Measurements from ENCODE around the gene BCL2L11. TPM values are rescaled to one million over a fixed set of nuclear protein-coding genes. Genes with fewer than 3 reads are reported as not detected.

Gene BCL2L11
- total RNA-seq, 1 donor from 2014 or later = 32.5 TPM

DNA sequence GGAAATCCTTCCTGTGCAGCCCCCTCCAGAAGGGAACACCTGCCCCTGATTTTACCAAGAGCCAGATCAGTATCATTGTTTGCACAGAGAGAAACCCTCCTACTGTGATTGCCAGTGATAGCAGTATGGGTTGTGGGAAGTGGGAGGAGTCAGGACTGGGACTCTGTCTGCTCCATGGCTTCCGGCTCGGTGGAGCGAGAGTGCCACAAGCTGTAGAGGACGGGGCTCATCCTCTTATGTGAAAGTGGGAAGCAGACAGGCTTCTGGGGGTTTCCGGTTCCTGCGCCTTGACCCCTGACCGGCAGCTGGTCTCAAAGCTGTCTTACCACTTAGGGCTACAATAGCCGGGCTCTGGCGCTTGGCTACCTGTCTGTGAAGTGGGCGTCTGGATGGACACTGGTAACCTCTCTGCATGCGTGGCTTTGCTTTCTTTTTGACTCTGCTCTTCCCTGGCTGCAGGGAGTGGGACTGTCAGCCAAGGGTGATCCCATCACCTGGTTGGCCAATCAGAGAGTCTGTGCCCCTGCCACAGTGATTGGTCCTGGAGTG, 79.7 kb downstream of the BCL2L11 start:
- no peak overlapping the region for H3K4me3 Mint-ChIP-seq (ENCODE audit: unreplicated experiment)

DNA sequence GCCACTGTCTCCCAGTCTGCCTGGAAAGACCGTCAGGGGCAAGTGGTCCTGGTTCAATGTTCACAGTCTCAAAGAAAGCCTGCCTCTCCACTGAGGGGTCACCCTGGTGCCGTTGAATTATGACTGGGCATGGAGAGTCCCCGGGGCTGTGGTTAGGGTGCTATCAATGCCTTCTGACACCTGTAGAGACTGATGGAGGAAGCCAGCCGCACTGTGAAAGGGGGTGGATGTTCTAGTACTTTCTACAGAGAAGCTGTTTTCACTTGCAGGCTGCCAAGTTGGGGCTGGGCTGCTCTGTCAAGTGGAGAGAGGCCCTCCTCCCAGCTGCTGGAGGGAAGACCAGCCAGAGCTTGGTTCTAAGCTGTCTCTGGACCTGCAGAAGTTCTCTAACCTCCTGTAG, 80.5 kb downstream of the BCL2L11 start:
- Mint-ChIP-seq H3K36me3 (ENCODE audit: low read depth, unreplicated experiment) (no peaks in the 10 kb centered on the region), H3K4me3 (ENCODE audit: unreplicated experiment) (no peak overlapping the region), H3K4me1 (ENCODE audit: unreplicated experiment) (peaks cover 23% of the 10 kb centered on the region), H3K27me3 (ENCODE audit: unreplicated experiment) (no peaks in the 10 kb centered on the region), H3K9me3 (ENCODE audit: unreplicated experiment) (no peaks in the 10 kb centered on the region), H3K27ac (ENCODE audit: unreplicated experiment) (no peak overlapping the region)
- TF ChIP-seq, protein P1, sequence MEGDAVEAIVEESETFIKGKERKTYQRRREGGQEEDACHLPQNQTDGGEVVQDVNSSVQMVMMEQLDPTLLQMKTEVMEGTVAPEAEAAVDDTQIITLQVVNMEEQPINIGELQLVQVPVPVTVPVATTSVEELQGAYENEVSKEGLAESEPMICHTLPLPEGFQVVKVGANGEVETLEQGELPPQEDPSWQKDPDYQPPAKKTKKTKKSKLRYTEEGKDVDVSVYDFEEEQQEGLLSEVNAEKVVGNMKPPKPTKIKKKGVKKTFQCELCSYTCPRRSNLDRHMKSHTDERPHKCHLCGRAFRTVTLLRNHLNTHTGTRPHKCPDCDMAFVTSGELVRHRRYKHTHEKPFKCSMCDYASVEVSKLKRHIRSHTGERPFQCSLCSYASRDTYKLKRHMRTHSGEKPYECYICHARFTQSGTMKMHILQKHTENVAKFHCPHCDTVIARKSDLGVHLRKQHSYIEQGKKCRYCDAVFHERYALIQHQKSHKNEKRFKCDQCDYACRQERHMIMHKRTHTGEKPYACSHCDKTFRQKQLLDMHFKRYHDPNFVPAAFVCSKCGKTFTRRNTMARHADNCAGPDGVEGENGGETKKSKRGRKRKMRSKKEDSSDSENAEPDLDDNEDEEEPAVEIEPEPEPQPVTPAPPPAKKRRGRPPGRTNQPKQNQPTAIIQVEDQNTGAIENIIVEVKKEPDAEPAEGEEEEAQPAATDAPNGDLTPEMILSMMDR (IDR thresholded peaks at IDR 0.05; ENCODE audit: unreplicated experiment) = no peak
- no peak for DNase-seq (ENCODE audit: low spot score)

More for the DNA sequence above, 79.7 kb downstream of the BCL2L11 start:
- Mint-ChIP-seq H3K27ac (ENCODE audit: unreplicated experiment) (peak overlapping the region; percentile 44), H3K27me3 (ENCODE audit: unreplicated experiment) (no peaks in the 10 kb centered on the region), H3K36me3 (ENCODE audit: low read depth, unreplicated experiment) (no peaks in the 10 kb centered on the region), H3K4me1 (ENCODE audit: unreplicated experiment) (peaks cover 25% of the 10 kb centered on the region), H3K9me3 (ENCODE audit: unreplicated experiment) (no peaks in the 10 kb centered on the region)
- TF ChIP-seq, protein P1 (IDR thresholded peaks at IDR 0.05; ENCODE audit: unreplicated experiment) = no peak
- DNase-seq (ENCODE audit: low spot score) = no peak

DNA sequence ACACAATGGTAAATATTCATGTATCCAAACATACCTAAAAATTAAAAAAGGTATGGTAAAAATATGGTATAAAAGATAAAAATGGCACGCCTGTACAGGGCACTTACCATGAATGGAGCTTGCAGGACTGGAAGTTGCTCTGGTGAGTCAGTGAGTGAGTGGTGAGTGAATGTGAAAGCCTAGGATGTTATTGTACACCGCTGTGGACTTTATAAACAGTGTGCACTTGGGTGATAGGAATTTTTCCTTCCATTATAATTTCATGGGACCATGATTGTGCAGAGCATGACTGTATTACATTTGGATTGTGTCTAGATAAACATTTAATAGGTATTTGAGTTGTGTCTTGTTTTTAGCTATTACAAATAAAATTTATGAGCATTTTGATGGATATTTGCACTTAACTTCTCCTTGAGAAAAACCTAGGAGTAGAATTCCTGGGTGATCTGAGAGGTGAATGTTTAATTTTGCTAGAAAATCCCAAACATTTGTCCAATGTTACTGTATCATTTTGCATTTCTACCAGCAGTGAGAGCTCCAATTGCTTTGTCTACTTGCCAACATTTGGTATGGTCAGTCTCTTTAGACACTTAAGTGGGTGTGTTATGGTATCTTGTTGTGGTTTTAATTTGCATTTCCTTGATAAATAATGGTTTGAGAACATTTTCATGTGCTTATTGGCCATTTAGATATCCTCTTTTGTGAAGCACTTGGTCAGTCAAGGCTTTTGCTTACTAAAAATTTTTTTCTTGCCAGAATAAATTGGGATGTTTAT, 81.7 kb downstream of the BCL2L11 start:
- H3K9me3 Mint-ChIP-seq (ENCODE audit: unreplicated experiment) = no peaks in the 10 kb centered on the region
- DNase-seq (ENCODE audit: low spot score) = no peak
- TF ChIP-seq, protein P1 (IDR thresholded peaks at IDR 0.05; ENCODE audit: unreplicated experiment) = no peak
- H3K27me3 Mint-ChIP-seq (ENCODE audit: unreplicated experiment) = no peaks in the 10 kb centered on the region
- H3K4me1 Mint-ChIP-seq (ENCODE audit: unreplicated experiment) = peaks cover 20% of the 10 kb centered on the region
- no peaks in the 10 kb centered on the region for H3K36me3 Mint-ChIP-seq (ENCODE audit: low read depth, unreplicated experiment)
- H3K4me3 Mint-ChIP-seq (ENCODE audit: unreplicated experiment) = no peak overlapping the region
- no peak overlapping the region for H3K27ac Mint-ChIP-seq (ENCODE audit: unreplicated experiment)

DNA sequence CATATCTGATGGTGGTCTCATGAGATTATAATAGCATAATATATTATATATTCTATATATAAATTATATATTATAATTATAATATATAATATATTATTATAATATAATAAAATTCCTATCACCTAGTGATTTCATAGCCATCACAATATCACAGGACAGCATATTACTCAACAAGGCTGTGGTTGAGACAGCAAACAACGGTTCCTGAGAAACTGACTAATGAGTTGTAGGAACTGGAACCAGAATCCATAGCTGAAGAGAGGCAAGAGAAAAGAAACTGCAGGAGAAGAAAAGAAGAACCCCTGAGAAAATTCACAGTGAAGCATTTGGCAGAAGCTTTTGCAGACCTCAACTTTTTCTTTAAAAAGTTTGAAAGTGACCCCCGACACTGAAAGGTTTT, 84.0 kb downstream of the BCL2L11 start:
- Mint-ChIP-seq H3K9me3 (ENCODE audit: unreplicated experiment) (no peaks in the 10 kb centered on the region), H3K4me1 (ENCODE audit: unreplicated experiment) (peaks cover 12% of the 10 kb centered on the region), H3K36me3 (ENCODE audit: low read depth, unreplicated experiment) (no peaks in the 10 kb centered on the region), H3K27me3 (ENCODE audit: unreplicated experiment) (no peaks in the 10 kb centered on the region), H3K27ac (ENCODE audit: unreplicated experiment) (no peak overlapping the region), H3K4me3 (ENCODE audit: unreplicated experiment) (no peak overlapping the region)
- no peak for DNase-seq (ENCODE audit: low spot score)
- TF ChIP-seq, protein P1 (IDR thresholded peaks at IDR 0.05; ENCODE audit: unreplicated experiment) = no peak

DNA sequence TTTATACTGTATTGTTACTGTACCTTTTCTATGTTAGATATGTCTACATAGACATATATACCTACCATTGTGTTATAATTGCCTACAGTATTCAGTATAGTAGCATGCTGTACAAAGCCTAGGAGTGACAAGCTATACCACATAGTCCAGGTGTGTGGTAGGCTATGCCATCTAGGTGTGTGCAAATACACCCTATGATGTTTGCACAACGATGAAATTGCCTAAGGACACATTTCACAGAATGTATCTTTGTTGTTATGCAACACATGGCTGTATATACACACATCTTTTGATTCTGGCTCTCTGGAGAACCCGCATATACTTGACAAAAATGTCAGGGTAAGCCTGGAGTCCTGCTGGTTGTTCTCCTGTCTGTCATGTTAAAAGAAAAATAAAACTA, 85.1 kb downstream of the BCL2L11 start:
- Mint-ChIP-seq H3K27me3 (ENCODE audit: unreplicated experiment) (no peaks in the 10 kb centered on the region), H3K27ac (ENCODE audit: unreplicated experiment) (no peak overlapping the region), H3K4me3 (ENCODE audit: unreplicated experiment) (no peak overlapping the region), H3K36me3 (ENCODE audit: low read depth, unreplicated experiment) (no peaks in the 10 kb centered on the region), H3K9me3 (ENCODE audit: unreplicated experiment) (no peaks in the 10 kb centered on the region), H3K4me1 (ENCODE audit: unreplicated experiment) (peaks cover 2% of the 10 kb centered on the region)
- TF ChIP-seq, protein P1 (IDR thresholded peaks at IDR 0.05; ENCODE audit: unreplicated experiment) = no peak
- DNase-seq (ENCODE audit: low spot score) = no peak
